Left cardiac atrium (tissue), 4 donors: ENCODE results near the gene SORT1. TPM values are rescaled to one million over a fixed set of nuclear protein-coding genes. Genes with fewer than 3 reads are reported as not detected.
"Not testable (repeated sequence)": the region's sequence is repeated elsewhere in the genome, so short reads cannot be mapped to it uniquely, and the experiment has no call there.

Experiments used
- ATAC-seq, 2 donors: fragments of 200-7000 bp; cut with Tn5 transposase; one replicate each; pipeline ENCODE4 v1.9.1; 2020; ENCODE audit warnings: mild to moderate bottlenecking in 2 of 2, moderate library complexity in 2 of 2
- DNase-seq: peaks from one replicate; pipeline ENCODE4 v3.0.0-alpha.2; 2020
- intact Hi-C, 2 donors: fragments of 100-400 bp; cut with DNase I; formaldehyde crosslinking; loops; one replicate each; pipeline versions ENCODE4 v1.14.1 to v1.15.1; 2022 to 2023
- total RNA-seq, 2 donors: library from RNA; stranded (reverse); fragmentation: NEBNext Ultra II Directional; extraction: Animal tissue kit (Norgen Biotek cat#: 25700); gene quantifications; one replicate each; pipeline ENCODE4 v1.2.1, GENCODE V29; 2021
- donor health status: DM: no; HTN: yes; CAD: no.
- donor health status: DM: no; HTN: yes; CAD: no; lungs with severe emphysema.
- donor health status: DM: yes; HTN: yes; CAD: no.
- donor health status: Dilated cardiomyopathy.

Gene SORT1
- total RNA-seq, 2 donors from 2014 or later = 139 to 157 TPM

- ATAC-seq (no peak), DNase-seq (no peak)
- intact Hi-C loops = no loop called here
These were observed 11.5 kb downstream of the SORT1 start for GRCh38 chr1:109386054-109386717.

GRCh38 chr1:109385417-109385816 is 12.3 kb downstream of the SORT1 start:
- intact Hi-C loops = no loop called here
- DNase-seq (peak; percentile 57), ATAC-seq (peak; percentile 75 to 88)

- DNase-seq (no peak), ATAC-seq (no peak)
- intact Hi-C loops = no loop called here
These were observed 13.9 kb downstream of the SORT1 start for GRCh38 chr1:109383854-109384253.

- ATAC-seq (no peak), DNase-seq (no peak)
- intact Hi-C loops = no loop called here
These were observed 14.5 kb downstream of the SORT1 start for GRCh38 chr1:109383087-109383779.

- ATAC-seq (no peak), DNase-seq (no peak)
- intact Hi-C loops = no loop called here
These were observed 16.1 kb downstream of the SORT1 start for GRCh38 chr1:109381573-109381972.

- ATAC-seq (no peak), DNase-seq (no peak)
- intact Hi-C loops = no loop called here
These were observed 17.8 kb downstream of the SORT1 start for GRCh38 chr1:109379907-109380306.

GRCh38 chr1:109379422-109379821 is 18.3 kb downstream of the SORT1 start:
- peak in 1 of 2 donors; percentile 65 for ATAC-seq
- DNase-seq = no peak
- intact Hi-C loops = no loop called here

GRCh38 chr1:109377698-109378097 is 20.0 kb downstream of the SORT1 start:
- no peak for ATAC-seq
- intact Hi-C loops = no loop called here

GRCh38 chr1:109373696-109374095 is 24.0 kb downstream of the SORT1 start:
- ATAC-seq, intact Hi-C loops, DNase-seq: not testable (repeated sequence)

More at GRCh38 chr1:109377698-109378097, 20.0 kb downstream of the SORT1 start:
- no peak for DNase-seq

- no peak for DNase-seq
- intact Hi-C loops = no loop called here
- ATAC-seq = peak in 1 of 2 donors; percentile 38
These were observed 24.6 kb downstream of the SORT1 start for GRCh38 chr1:109373126-109373525.

GRCh38 chr1:109372281-109372680 is 25.4 kb downstream of the SORT1 start:
- DNase-seq (no peak), ATAC-seq (no peak)
- intact Hi-C loops = no loop called here

- ATAC-seq = peak; percentile 83 to 85
- intact Hi-C loops = no loop called here
- peak; percentile 31 for DNase-seq
These were observed 26.4 kb downstream of the SORT1 start for GRCh38 chr1:109371341-109371739.

- ATAC-seq = peak; percentile 48 to 65
- DNase-seq = no peak
- intact Hi-C loops = no loop called here
These were observed 26.9 kb downstream of the SORT1 start for GRCh38 chr1:109370712-109371340.

- intact Hi-C loops = no loop called here
- ATAC-seq (peak in 1 of 2 donors; percentile 29), DNase-seq (no peak)
These were observed 28.5 kb downstream of the SORT1 start for GRCh38 chr1:109369167-109369746.

- no peak for DNase-seq
- intact Hi-C loops = no loop called here
- no peak for ATAC-seq
These were observed 29.3 kb downstream of the SORT1 start for GRCh38 chr1:109368464-109368863.

- DNase-seq (no peak), ATAC-seq (no peak)
- intact Hi-C loops = no loop called here
These were observed 30.1 kb downstream of the SORT1 start for GRCh38 chr1:109367626-109368025.

GRCh38 chr1:109365642-109366204 is 32.0 kb downstream of the SORT1 start:
- ATAC-seq (no peak), DNase-seq (no peak)
- intact Hi-C loops = no loop called here

GRCh38 chr1:109361649-109362048 is 36.1 kb downstream of the SORT1 start:
- intact Hi-C loops = loop anchor here in 1 of 2 donors (5.0 kb wide), 1 partner anchor 36 kb away; the partner anchor contains the start of gene SORT1
- ATAC-seq (peak in 1 of 2 donors; percentile 56), DNase-seq (no peak)

- no peak for DNase-seq
- intact Hi-C loops = loop anchor here in 1 of 2 donors (5.0 kb wide), 1 partner anchor 36 kb away; the partner anchor contains the start of gene SORT1
- ATAC-seq = no peak
These were observed 36.6 kb downstream of the SORT1 start for GRCh38 chr1:109361069-109361468.
